Peyer's patch (tissue), 4 donors: ENCODE data around the gene AMOT.

Experiments
- CTCF ChIP-seq, 6 experiments: fragments of 450-650 bp in 4 of 6; fragments of 200-600 bp in 2 of 6; sonication (generic) in 1 of 6; IDR thresholded peaks; one replicate each; pipeline ENCODE4 v1.5.1; 2017 to 2019; ENCODE audit warnings: antibody characterized with exemption in 6 of 6, mild to moderate bottlenecking in 3 of 6, moderate library complexity in 1 of 6
- POLR2A ChIP-seq, 2 donors: fragments of 450-650 bp; IDR thresholded peaks; one replicate each; pipeline ENCODE4 v1.5.1; 2017; ENCODE audit warnings: antibody characterized with exemption in 2 of 2, mild to moderate bottlenecking in 2 of 2, moderate library complexity in 2 of 2

- TF ChIP-seq CTCF (IDR thresholded peaks at IDR 0.05) (no peak), POLR2A (IDR thresholded peaks at IDR 0.05) (no peak)
Measured at GRCh38 chrX:112800971-112801775, 39.5 kb downstream of the AMOT start.
